Mesenteric fat pad (tissue), 1 donor: ENCODE data around the gene NEIL1. TPM values are rescaled to one million over a fixed set of nuclear protein-coding genes. Genes with fewer than 3 reads are reported as not detected.
A peak's percentile ranks its signal among the peaks of the same experiment; 100 is the strongest.
"Not testable (repeated sequence)": the region's sequence is repeated elsewhere in the genome, so short reads cannot be mapped to it uniquely, and the experiment has no call there.

Experiments used
- DNase-seq: peaks from one replicate; pipeline ENCODE4 v3.0.0-alpha.2; 2020; ENCODE audit warnings: low spot score
- long read RNA-seq: library from polyadenylated mRNA; unstranded; transcript quantifications from one replicate; pipeline ENCODE4 v2.0.0, GENCODE V29; 2020
- total RNA-seq: library from RNA; stranded (reverse); fragmentation: NEBNext Ultra II Directional; extraction: Animal tissue kit (Norgen Biotek cat#: 25700); gene quantifications from one replicate; pipeline ENCODE4 v1.2.1, GENCODE V29; 2021
- donor health status: DM: yes; HTN: yes; CAD: no.

NEIL1 gene, protein sequence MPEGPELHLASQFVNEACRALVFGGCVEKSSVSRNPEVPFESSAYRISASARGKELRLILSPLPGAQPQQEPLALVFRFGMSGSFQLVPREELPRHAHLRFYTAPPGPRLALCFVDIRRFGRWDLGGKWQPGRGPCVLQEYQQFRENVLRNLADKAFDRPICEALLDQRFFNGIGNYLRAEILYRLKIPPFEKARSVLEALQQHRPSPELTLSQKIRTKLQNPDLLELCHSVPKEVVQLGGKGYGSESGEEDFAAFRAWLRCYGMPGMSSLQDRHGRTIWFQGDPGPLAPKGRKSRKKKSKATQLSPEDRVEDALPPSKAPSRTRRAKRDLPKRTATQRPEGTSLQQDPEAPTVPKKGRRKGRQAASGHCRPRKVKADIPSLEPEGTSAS
- total RNA-seq, result 17.9 TPM
- long read RNA-seq, transcript NEIL1-201 (10 exons, 3,759 nt), result major isoform, 7 of 44 reads
- long read RNA-seq, partial matches to known transcripts, result 16 of 44 reads
- long read RNA-seq, other reads (novel, unspliced or antisense), result 20 of 44 reads

DNA sequence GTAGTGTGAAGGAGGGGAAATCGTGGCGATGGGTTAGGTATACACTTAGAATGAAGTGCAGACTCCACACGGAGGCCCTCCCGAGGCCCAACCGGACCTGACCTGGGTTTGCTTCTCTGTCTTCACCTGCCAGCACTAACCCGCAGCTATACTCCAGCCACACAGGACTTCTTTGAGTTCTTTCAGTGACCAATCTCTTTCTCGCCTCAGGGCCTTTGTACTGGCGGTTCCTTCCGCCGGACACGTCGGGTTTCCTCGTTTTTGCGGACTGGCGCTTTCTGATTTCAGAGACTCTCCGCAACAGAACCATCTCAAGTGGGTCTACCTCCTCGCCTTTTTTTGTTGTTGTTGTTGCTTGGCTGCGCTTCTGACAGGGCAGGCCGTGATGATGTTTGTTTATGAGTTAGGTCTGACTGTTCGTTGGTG is at the start of gene NEIL1:
Gene NEIL1 (plus strand): TSS at position 244 of the 426 bp plus-strand sequence. CDS start 1,867 bp downstream, outside the sequence.
- no peak for DNase-seq

DNA sequence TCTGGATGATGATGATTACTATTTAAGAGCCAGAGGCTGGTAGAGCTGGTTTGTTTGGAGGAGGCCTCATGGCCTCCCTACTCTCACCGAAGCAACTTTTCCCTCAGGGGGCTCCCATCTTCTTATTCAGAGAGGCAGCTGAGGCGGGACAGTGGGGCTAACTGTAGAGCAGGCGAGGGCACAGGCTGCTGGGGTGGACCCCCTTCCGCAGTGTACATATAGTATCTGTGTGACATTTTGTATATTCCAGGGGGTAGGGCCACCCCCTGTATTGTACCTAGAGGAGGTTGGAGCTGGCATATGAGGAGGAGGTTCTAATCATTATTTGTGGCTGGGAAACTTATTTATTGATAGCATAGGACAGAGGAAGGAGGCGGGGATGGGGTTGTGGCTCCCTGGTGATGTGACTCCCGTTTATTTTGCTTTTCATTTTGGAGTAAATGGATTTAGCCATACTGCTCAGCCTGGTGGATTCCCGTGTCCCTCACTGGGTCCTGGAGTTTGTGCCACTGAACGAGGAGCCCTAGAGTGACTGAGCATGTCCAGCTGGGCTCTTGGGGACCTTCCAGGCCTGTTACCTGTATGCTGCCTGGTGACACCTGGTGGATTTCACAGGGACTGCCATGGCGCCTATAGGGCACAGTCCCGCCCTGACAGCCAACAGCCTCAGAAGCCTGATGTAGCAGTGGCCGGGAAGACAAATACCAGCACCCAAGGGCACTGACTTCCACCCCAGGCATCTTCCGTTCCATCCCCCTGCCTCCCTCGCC is 48.1 kb upstream of the NEIL1 start:
- not testable (repeated sequence) for DNase-seq

- DNase-seq, result not testable (repeated sequence)
Measured at GRCh38 chr15:75299311-75299688, 47.5 kb upstream of the NEIL1 start.

DNA sequence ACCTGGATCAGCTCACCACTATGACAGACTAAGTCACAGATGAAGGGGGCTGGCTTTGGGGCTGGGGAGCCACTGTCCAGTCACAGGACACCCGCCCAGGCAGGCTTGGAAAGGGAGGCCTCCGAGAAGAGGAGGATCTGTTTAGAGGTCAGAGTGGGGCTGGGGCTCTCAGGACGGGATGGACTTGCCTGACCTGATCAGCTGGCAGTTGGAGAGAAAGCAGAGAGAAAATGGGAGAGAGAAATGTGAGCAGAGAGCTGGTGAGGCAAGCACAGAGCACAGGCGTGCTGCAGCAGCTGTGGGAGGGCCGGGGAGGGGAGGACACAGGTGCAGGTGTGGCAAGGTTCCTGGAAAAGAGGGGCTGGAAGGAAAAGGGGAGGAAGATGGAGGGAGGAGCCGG is 46.8 kb upstream of the NEIL1 start:
- DNase-seq, result not testable (repeated sequence)

- no peak for DNase-seq
Measured at GRCh38 chr15:75302318-75302717, 44.5 kb upstream of the NEIL1 start.

DNA sequence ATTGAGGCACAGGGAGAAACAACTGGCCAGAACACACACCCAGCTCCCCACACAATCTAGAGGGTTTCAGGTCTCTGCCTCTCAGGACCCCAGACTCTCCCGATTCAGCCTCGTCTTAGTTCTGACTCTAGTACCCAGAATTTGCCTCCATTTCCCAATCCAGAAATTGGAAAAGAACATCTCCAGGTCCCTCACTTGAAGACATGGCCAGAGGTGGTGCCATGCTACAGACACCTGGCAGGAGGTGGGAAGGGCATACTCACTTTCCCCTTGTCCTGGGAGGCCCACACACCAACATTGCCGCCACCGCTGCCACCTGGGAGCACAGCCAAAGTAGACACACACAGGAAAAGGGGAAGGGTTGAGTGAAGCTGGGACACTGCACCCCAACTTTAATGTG is 44.1 kb upstream of the NEIL1 start:
- DNase-seq, result not testable (repeated sequence)

DNA sequence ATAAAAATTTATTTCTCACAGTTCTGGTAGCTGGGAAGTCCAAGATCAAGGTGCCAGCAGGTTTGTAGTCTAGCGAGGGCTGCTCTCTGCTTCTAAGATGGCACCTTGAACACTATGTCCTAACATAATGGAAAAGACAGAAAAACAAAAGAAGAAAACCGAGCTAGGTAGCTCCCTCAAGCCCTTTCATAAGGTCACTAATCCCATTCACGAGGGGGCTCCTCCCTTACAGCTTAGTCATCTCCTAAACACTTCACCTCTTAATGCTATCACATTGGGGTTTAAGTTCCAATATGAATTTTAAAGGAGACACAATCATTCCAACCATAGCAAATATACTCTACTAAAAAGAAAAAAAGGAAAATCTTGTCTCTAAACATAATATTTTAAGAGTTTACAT is 40.7 kb upstream of the NEIL1 start:
- no peak for DNase-seq

DNA sequence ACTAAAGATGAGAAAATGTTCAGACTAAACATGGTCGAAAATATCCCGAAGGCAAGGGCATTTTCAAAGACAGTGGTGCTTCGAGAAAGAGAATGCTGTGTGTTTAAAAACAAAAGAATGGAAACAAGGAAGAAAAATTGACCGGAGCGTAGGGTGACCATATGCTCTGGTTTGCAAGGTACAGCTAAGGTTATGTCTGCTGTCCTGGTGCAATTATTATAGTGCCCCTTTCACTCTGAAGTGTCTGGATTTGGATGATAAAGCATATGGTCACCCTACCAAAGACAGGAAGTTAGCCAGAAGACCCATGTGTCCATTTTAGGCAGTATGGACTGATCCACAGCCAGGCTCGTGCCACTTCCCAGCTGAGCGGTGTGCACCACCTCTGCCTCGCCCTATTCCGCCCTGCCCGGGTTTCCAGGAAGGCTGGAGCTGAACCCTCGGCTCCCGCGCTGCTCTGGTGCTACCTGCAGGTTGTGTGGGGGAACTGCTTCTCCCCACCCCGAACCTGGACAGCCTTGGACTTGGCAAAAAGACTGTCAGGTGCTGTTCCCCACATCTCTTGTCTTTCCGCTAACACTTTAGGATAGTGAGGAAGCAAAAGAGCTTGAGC is 39.0 kb upstream of the NEIL1 start:
- DNase-seq, result no peak

GRCh38 chr15:75309711-75310110 is 37.1 kb upstream of the NEIL1 start:
- no peak for DNase-seq

- not testable (repeated sequence) for DNase-seq
Measured at GRCh38 chr15:75312548-75312947, 34.3 kb upstream of the NEIL1 start.

GRCh38 chr15:75313116-75313845 is 33.6 kb upstream of the NEIL1 start:
- DNase-seq, result no peak

DNA sequence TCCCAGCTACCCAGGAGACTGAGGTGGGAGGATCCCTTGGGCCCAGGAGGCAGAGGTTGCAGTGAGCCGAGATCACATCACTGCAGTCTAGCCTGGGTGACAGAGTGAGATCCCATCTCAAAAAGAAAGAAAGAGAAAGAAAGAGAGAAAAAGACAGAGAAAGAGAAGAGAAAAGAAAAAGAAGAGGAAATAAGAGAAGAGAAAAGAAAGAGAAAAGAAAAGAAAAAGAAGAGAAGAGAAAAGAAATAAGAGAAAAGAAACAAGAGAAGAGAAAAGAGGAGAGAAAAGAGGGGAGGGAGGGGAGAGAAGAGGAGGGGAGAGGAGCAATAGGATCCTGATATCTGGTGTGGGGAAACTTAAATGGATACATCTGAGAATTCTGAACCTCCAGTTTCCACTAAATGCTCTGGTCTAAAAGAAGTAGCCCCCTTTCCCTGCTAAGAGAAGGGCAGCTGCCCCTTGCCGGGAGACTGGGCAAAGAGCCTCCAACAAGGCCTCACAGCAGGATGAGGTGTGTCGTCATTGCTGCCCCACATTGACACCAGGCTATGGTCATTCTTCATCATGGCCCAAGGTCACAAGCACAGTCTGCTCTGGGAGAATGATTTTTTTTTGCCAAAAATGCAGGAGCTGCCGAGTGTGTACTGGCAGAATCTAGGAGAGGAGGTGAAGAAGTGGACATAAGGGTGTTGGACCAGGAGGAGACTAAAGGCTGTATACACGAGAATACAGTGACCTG is 32.1 kb upstream of the NEIL1 start:
- DNase-seq, result no peak

DNA sequence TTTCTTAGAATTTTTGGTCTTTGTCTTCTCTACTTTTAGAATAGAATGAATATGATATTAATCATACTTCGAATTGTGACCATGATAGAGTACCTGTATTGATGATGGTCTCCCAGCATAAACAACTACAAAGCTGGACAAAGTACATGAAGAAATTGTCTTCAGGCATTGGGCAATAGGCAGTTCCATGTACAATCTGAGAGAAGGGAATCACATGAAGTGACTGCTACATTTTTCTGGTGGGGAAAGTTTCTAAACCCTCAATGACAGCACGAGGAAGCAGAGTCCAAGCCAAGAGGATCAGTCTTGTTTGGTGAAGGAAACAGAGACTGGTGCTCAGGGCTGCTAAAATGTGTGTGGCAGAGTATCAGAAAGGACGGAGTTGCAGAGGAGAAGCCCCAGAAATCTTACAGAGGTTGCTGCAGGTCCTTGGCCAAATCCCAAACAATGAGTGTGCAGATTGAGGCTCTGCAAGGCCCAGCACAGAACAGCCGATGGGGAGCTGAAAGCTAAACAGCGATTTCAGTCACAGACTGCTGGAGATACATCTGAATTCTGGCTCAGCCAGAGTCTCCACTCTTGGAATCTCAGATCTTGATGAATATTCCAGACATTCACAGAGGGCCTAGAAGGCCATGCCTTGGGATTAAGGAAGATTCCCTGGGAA is 27.5 kb upstream of the NEIL1 start:
- DNase-seq, result not testable (repeated sequence)

DNA sequence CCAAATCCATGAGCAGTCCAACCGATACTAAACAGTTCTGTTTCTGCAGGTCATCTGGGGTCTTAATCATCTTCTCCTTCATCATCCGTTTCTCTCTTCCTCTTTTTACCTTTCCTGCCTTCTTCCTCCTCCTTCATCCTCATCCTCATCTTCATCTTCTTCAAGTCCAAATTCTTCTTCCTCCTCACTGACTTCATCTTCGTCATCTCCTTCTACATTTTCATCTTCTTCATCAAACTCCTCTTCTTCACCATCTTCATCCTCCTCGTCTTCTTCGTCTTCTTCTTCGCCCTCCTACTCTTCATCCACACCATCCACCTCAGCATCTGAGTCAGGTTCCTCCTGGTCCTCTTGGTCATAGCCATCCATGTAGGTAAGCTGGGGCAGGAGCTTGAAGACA is 25.1 kb upstream of the NEIL1 start:
- peak; percentile 1 for DNase-seq

DNA sequence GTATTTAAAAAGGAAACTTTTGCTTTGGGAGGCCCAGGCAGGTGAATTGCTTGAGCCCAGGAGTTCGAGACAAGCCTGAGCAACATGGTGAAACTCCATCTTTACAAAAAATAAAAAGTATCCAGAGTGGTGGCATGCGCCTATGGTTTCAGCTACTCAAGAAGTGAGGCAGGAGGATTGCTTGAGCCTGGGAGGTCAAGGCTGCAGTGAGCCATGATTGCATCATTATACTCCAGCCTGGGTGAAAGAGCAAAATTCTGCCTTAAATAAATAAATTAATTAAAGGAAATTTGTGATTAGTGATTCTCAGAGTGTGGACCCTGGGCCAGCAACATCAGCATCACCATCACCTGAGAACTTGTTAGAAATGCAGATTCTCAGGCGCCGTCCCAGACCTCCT is 20.9 kb upstream of the NEIL1 start:
- no peak for DNase-seq

DNA sequence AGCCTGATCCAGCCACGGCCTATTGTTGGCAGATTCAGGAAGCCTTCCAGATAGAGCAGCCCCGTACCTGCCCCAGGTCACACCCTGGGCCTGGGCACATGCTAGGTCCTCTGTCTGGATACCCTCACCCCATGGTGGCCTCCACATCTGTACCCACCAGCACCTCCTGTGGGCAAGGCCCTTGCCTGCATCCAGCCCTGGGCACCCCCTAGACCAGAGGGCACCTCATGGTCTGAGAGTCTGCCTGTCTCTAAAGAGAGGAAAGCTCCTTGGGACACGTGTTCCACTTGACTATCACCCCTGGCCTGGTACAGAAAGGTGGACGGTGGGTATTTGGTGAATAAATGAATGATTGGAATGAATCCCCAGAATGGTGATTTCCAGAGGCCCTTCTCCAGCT is 19.8 kb upstream of the NEIL1 start:
- DNase-seq, result no peak

- DNase-seq, result no peak
Measured at GRCh38 chr15:75327491-75327890, 19.3 kb upstream of the NEIL1 start.

DNA sequence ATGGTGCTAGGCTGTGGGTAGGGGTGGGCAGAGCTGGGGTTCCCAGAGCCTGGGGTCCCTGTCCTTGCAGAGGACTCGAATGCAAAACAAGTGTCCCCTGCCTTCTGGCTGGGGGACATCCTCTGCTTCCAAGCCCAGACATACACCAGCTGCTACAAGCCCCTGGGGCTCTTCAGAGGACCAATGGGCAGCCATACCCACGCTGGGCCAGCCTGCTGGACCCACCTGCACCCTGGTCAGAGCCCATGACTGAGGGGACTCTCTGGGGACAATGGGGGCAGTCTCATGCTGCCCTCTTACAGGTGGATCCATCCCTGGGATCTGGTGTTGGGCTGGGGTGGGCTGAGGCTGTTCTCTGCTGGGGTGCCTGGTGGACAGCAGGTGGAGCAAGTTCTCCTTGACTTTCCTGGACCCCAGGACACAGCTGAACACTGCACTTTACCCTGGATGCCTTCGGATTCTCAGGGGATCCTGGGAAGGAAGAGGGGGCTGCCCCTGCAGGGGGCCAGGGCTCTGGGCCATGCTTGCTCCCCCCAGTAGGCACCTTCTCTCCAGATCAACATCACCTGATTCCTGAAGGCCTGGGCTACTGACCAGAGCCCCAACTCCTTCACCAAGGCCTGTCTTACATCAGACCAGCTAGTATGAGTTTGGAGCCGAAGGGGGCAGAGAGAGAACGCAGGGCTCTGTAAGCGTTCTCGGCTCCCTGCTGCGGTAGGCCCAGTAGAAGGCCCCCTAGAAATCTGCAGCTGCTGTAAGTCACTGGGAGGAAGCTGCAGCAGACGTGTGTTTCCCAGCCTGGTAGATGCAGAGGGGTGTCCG is 18.1 kb upstream of the NEIL1 start:
- no peak for DNase-seq

- no peak for DNase-seq
Measured at GRCh38 chr15:75329571-75329970, 17.3 kb upstream of the NEIL1 start.
